Urothelium cell line (cell line): ENCODE results near the gene DUSP3.
"Not testable (repeated sequence)": the region's sequence is repeated elsewhere in the genome, so short reads cannot be mapped to it uniquely, and the experiment has no call there.

Experiments used
- DNase-seq: peaks from one replicate; pipeline ENCODE4 v3.0.0; 2011; ENCODE audit warnings: low spot score, mixed read lengths
- FAIRE-seq: peaks from 2 replicates; lab custom pipeline; 2011; peaks lifted over from hg19 to GRCh38; lab: Jason Lieb, UNC

Gene DUSP3

DNA sequence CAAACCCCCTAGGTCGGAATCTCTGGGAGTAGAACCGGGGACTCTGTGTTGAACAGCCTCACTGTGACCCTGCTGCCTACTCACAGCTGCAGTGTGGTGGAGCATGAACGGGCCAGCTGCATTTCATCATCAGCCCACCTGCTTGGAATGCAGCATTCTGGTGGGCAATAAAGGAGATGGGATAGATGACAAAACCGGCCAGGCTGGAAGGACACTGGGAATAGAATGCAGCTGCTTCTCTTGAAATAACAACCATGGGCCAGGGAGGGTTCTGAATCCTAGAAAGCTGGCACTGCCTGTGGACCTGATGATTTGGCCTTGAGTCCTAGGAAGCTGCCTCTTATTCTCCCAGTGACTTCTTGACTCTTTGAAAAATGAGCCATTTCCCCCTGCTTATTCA lies 25.0 kb upstream of the DUSP3 start:
- FAIRE-seq (no peak), DNase-seq (no peak)

DNA sequence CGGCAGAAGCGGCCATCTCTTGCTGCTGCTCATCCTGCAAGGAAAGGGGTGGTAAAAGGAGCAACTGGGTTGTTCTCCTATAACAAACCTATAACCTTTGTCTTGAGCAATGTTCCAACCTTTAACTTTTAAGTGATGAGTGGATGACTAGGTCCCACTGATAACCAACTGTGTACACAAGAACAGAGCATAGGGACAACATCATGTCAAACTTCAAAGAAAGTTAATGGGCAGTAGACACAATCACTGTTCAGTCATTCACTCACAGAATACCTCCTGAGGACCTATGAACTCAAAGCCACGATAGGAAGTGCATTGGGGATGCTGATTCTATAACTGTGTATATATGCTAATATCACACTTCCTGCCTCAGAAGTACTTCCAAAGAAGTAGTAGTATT lies 23.1 kb upstream of the DUSP3 start:
- FAIRE-seq (no peak), DNase-seq (no peak)

DNA sequence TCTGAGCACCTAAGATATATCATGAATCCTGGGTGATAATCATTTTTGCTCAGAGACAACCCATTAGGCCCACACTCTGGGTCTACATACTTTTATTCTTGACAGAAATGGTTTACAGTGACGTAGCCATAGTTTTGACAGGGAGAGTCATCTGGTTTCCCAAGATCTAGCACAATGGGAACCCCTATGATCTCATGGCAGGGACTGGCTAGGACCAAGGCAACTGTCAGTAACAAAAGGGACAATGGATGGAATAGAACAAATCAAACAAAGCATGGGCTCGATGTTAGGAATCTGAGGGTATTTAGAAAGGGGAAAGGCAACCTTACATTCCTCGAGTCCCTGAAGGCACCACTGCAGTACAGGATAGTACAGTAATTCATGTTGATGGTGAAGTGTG lies 22.0 kb upstream of the DUSP3 start:
- FAIRE-seq = no peak
- no peak for DNase-seq

DNA sequence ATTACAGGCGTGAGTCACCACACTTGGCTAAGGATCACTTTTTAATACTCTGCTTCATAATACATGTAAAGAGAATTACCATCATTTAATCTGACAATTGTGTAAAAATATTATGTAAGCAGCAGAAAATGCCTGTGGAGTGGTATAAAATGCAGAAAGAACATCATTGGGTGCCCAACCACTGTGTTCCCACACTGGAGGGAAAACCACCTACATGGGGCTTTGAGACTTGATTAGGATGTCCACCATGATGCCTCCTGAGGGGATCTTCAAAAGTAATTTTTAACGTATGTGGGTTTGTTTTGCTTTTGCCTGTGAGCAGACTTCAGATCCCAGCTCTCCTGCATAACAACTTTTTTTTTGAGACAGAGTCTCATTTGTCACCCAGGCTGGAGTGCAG lies 20.3 kb upstream of the DUSP3 start:
- FAIRE-seq (no peak), DNase-seq (no peak)

DNA sequence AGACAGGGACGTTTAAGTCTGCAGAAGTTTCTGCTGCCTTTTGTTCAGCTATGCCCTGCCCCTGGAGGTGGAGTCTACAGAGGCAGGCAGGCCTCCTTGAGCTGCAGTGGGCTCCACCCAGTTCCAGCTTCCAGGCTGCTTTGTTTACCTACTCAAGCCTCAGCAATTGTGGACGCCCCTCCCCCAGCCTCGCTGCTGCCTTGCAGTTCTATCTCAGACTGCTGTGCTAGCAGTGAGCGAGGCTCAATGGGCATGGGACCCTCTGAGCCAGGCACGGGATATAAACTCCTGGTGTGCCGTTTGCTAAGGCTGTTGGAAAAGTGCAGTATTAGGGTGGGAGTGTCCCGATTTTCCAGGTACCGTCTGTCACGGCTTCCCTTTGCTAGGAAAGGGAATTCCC lies 19.2 kb upstream of the DUSP3 start:
- DNase-seq, FAIRE-seq: not testable (repeated sequence)

- not testable (repeated sequence) for FAIRE-seq, DNase-seq
Observed at GRCh38 chr17:43792668-43793067, 13.9 kb upstream of the DUSP3 start.

DNA sequence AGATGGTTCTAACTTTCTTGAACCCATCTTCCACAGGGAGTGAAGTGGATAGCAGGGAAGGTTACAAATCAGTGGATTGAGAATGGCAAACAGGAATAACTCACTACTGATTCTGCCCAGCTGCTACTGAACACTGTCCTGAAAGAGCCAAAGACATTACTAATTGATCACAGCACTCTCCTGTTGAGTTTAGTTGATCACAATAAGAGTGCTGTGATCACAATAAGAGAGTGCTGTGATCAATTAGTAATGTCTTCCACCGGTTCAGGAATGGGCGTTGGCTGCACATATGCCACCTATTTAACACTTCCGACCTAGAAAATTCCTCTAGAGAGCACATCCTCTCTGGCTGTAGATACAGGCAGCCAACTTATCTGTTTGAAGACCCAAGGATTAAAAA lies 12.8 kb upstream of the DUSP3 start:
- DNase-seq (peak; percentile 61), FAIRE-seq (peak; percentile 56)

DNA sequence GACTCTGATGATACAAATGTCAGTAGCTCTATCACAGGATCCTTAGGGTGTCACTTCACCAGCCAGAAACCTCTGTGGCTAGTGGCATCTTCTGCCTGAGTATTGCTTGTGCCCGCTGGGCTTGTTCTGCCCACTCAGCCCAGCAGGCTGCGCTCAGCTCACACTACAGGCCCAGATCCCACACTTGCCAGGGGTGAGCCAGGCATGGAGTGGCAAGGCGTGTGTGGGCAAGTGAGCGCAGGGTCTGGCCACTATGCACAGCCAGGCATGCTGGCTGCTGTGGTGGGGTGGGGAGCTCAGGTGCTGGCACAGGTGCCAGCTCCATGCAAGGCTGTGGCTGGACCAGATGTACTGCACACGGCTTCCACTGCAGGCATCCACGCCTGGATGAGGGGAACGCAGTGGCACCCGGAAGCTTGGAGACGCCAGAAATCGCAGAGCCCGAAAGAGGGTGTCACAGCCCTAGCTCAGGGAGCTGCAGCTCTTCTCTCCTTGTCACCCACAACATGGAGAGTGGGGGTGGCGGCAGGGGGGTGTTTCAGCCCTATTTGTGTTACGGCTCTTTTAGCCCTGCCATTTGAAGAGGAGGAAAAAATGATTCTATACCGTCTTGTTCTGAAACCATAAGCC lies 11.6 kb upstream of the DUSP3 start:
- DNase-seq (no peak), FAIRE-seq (no peak)

DNA sequence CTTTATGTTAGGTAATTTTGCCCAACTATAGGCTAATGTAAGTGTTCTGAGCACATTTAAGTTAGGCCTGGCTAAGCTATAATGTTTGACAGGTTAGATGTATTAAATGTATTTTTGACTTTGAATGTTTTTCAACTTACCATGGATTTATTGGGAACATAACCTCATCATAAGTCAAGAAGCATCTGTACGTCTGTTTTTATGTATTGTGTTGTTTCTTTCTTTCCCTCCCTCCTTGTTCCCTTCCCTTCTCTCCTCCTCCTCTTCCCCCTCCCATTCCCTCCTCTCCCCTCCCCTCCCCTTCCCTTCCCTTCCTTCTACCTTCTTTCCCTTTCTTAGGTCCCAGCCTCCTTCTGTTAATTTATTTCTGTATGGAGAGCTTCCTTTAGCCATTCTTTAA lies 10.7 kb upstream of the DUSP3 start:
- no peak for FAIRE-seq
- no peak for DNase-seq

DNA sequence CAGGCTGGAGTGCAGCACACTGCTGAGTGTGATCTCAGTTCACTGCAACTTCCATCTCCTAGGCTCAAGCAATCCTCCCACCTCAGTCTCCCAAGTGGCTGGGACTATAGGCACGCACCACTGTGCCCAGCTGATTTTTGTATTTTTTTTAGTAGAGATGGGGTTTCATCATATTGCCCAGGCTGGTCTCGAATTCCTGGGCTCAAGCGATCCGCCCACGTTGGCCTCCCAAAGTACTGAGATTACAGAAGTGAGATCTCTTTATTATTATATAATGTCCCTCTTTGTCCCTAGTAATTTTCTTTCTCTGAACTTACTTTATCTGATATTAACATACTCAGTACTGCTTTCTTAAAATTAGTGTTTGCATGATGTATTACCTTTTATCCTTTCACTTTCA lies 9.8 kb upstream of the DUSP3 start:
- FAIRE-seq = no peak
- DNase-seq = no peak

DNA sequence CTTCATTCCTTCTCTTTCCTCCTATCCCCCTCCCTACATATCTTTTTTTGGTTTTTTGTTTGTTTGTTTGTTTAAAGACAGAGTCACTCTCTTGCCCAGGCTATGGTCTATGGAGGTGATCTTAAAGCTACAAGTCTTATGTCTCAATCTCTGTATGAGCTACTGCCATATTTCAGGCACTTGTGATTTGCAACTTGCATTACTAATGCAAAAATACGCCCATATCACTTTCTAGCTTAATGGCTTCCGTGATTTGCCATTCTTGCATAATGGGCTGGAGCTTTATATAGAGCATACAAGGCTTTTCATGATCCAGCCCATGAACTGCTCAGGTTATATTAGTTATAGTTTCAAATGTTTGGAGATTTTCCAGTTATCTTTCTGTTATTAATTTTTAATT lies 9.0 kb upstream of the DUSP3 start:
- FAIRE-seq (no peak), DNase-seq (no peak)

DNA sequence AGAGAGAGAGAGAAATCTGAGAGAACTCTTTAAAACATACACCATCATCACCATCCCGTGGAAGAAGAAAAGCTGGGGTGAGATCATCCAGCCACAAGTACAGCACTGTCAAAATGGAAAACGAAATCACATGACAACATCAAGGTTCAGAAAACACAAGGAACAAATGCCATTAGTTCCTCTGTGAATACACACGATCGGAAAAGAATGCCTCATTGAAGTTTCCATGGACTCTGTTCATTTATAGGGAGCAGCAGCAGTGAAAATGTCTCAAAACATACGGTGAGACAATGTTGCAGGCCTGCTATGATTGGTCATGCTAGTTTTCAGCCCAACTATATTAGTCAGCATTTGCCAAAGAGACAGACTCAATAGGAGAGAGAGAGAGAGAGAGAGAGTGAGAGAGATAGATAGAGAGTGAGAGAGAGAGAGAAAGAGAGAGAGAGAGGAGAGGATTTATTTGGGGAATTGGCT lies 5.9 kb upstream of the DUSP3 start:
- DNase-seq = no peak
- peak; percentile 37 for FAIRE-seq

DNA sequence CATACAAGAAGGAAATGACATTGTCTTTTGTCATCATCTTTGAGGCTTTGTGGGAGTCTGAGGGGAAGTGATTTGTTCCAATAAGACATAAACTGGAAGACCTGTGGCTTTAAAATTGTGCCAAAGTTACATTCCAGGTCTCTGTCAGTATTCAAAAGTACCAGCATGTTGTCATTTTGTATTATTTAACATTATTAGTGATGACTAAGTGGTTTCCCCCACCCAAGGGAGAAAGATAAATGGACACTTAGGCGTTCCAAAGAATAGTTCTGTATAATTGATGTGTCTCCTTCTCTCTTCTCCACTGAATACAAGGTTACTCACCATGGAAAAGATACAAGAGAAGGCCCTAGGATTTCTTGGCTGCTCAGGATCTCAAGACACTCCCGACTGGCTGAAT lies 5.3 kb upstream of the DUSP3 start:
- no peak for DNase-seq
- FAIRE-seq = no peak

- FAIRE-seq (no peak), DNase-seq (no peak)
Observed at GRCh38 chr17:43782913-43783680, 4.3 kb upstream of the DUSP3 start.

DNA sequence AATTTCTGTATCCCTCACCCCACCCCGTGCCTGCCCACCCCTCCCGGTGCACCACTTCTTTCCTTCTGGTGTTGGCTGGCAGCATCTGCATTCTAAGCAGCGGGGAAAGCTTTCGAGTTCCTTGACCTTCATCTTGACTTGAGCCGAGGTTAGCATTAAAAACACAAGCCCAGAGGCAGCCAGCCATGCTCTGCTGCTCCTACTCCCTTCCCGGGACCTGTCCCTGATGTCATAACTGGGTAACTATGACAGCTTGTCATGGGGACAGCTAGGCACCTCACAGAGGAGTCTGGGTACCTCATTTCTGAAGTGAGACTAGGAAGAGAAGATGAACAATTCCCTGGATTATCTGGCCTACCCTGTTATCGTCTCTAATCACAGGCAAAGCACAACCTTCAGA lies 1.4 kb upstream of the DUSP3 start, which contains the start of gene CFAP97D1:
TSS of gene CFAP97D1 (plus strand) at position 301 of the 400 bp plus-strand sequence. CDS start at position 329, 28 bp downstream.
- FAIRE-seq = no peak

DNA sequence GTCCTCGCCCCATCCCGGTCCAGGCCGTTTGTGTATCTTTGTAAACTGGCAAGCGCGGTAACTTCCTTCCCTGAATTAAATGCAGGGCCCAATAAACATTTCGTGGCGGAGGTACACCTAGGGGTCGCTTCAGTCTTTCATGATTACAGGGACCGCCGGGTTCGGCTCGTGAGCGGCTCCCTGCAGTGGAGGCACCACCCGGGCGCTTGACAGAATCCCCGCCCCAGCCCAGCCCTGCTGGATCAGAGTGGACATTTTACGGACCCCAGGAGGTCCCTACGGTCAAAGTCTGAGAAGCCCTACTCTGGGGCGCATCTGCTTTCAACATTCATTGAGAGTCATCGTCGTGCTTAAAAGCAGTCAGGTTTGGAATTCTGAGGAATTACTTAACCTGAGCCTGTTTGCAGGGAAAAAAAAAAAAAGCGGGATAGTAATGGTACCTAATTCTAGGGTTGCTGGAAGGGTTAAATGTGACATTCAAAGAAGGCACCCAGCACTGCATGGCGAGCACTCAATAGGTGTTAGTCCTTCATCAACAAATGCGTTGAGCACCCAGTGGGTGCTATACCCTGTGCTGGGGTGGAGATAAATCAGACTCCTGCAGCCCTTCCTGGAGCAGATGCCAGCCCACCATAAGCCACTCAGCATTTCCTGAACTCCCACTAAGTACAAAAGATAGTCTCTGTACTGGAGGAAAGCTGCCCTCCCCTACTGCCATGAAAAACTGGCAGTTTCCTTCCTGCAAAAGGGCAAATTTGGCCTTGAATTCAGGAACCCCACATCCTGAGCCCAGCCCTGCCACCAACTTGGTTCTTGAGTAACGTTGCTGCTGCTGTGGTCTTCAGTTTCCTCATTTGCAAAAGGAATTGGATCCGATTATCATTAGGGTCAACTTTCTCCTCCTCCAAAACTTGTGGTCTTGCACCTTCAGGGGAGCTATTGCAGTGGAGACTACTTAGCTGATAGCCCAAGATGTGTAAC lies 658 bp upstream of the DUSP3 start:
- no peak for FAIRE-seq
- DNase-seq = no peak

More for the DNA sequence above, 1.4 kb upstream of the DUSP3 start, which contains the start of gene CFAP97D1:
- no peak for DNase-seq

GRCh38 chr17:43774304-43775250 lies 4.2 kb downstream of the DUSP3 start:
- no peak for FAIRE-seq
- DNase-seq = no peak

GRCh38 chr17:43772877-43773648 lies 5.7 kb downstream of the DUSP3 start:
- FAIRE-seq (no peak), DNase-seq (no peak)

DNA sequence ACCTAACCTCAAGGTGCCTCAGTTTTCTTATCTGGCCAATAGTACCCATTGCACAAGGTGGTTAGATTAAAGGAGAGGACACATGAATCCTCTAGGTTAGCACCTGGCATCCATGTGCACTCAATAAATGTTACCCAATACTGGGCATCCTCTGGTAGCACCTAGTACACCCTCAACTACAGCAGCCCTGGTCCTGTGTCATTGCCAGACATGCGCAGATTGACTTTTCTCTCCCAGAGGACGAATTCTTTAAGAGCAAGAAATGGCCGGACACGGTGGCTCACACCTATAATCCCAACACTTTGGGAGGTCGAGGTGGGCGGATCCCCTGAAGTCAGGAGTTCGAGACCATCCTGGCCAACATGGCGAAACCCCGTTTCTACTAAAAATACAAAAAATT lies 7.3 kb downstream of the DUSP3 start:
- FAIRE-seq (no peak), DNase-seq (no peak)
